ENCODE results near the gene KRTAP20-4.

KRTAP20-4 gene

DNA sequence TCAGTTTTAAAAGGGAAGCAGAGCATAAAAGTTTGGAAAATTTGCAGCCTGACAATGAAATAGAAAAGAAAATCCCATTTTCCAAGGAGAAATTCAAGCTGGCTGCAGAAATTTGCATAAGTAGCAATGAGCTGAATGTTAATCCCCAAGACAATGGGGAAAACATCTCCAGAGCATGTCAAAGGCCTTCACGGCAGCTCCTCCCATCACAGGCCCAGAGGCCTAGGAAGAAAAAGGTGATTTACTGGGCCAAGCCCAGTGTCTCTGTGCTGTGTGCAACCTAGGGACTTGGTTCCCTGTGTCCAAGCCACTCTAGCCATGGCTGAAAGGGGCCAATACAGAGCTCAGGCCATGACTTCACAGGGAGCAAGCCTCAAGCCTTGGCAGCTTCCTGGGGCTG is 48.3 kb downstream of the KRTAP20-4 start:
- FAIRE-seq = no peak

All from islet of Langerhans (tissue), 1 donor.